H54 (cell line): ENCODE data around the gene C1orf174.
A peak's percentile ranks its signal among the peaks of the same experiment; 100 is the strongest.

Experiments used
- DNase-seq: peaks from one replicate; pipeline ENCODE4 v3.0.0; 2011; ENCODE audit warnings: low spot score, mixed read lengths; ENCODE audit not compliant: insufficient read length
- FAIRE-seq: peaks from 3 replicates; lab custom pipeline; 2011; peaks lifted over from hg19 to GRCh38; lab: Jason Lieb, UNC
- POLR2A ChIP-seq: IDR thresholded peaks from 2 replicates; pipeline ENCODE4 v1.6.1; 2011; ENCODE audit warnings: low read depth, mild to moderate bottlenecking, low read length

Gene C1orf174

DNA sequence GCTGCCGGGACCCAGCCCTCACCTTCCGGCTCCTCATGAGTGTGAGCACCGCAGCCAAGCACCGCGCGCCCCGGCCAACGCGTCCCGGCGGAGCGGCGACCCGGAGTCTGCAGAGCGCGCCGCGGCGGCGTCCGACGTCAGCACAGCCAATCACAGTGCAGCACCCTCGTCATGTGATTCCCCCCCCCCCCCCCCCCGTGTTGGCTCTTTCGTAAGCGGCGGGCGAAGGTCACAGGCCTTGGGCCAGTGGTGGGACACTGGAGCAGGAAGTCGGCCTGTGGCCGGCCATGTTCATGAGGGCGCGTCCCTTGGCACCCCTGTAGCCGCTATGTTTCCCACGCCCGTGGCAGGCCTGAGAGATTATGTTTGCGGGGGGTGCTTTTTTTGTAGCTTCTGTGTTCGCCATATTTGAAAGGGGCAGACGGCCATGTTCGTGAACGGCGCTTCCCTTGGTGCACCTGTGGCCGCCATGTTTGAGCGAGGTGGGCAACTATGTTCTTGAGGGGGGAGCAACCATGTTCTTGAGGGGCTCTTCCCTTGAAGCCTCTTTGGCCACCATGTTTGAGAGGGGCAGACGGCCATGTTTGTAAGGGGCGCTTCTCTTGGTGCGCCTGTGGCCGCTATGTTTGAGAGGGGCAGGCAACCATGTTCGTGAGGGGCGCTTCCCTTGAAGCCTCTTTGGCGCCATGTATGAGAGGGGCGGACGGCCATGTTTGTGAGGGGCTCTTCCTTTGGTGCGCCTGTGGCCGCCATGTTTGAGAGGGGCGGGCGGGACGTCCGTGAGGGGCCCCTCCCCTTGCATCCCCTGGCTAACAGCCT is at the start of gene C1orf174:
Gene C1orf174 (minus strand): TSS at position 123 of the 819 bp plus-strand sequence. CDS start 86 bp downstream, at position 37.
- TF ChIP-seq POLR2A = peak; percentile 53
- DNase-seq (peak; percentile 71), FAIRE-seq (peak; percentile 57)

- DNase-seq = no peak
- TF ChIP-seq POLR2A = no peak
- FAIRE-seq = no peak
These were observed 48.3 kb upstream of the C1orf174 start for GRCh38 chr1:3948344-3948743.

GRCh38 chr1:3945916-3946840 is 46.1 kb upstream of the C1orf174 start:
- no peak for FAIRE-seq
- no peak for TF ChIP-seq POLR2A
- no peak for DNase-seq

DNA sequence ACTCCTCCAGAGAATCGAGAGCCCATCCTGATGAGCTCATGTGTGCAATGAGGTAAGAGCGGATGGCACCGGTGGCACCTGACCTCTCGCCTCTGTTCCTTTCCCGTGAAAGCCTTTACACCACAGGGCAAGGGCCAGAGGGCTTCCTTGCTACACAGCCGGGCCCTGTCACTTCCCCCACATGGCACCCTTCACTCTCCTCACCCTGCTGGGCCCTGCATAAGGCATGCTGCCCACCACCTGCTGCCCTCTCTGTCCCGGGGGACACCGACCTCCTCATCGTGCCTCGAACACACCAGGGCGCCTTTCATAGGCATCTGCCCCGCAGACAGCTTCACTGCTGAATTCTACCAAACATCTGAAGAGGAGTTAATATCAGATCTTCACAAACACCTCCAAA is 45.1 kb upstream of the C1orf174 start:
- no peak for TF ChIP-seq POLR2A
- DNase-seq (no peak), FAIRE-seq (no peak)

GRCh38 chr1:3944578-3945125 is 44.6 kb upstream of the C1orf174 start:
- TF ChIP-seq POLR2A = no peak
- no peak for FAIRE-seq
- DNase-seq = no peak

- FAIRE-seq (no peak), DNase-seq (no peak)
- TF ChIP-seq POLR2A = no peak
These were observed 43.9 kb upstream of the C1orf174 start for GRCh38 chr1:3943806-3944577.

- DNase-seq (no peak), FAIRE-seq (no peak)
- TF ChIP-seq POLR2A = no peak
These were observed 43.0 kb upstream of the C1orf174 start for GRCh38 chr1:3943123-3943431.

- FAIRE-seq (no peak), DNase-seq (no peak)
- no peak for TF ChIP-seq POLR2A
These were observed 42.5 kb upstream of the C1orf174 start for GRCh38 chr1:3942416-3943122.

GRCh38 chr1:3940754-3941345 is 40.8 kb upstream of the C1orf174 start:
- DNase-seq = no peak
- TF ChIP-seq POLR2A = no peak
- no peak for FAIRE-seq

DNA sequence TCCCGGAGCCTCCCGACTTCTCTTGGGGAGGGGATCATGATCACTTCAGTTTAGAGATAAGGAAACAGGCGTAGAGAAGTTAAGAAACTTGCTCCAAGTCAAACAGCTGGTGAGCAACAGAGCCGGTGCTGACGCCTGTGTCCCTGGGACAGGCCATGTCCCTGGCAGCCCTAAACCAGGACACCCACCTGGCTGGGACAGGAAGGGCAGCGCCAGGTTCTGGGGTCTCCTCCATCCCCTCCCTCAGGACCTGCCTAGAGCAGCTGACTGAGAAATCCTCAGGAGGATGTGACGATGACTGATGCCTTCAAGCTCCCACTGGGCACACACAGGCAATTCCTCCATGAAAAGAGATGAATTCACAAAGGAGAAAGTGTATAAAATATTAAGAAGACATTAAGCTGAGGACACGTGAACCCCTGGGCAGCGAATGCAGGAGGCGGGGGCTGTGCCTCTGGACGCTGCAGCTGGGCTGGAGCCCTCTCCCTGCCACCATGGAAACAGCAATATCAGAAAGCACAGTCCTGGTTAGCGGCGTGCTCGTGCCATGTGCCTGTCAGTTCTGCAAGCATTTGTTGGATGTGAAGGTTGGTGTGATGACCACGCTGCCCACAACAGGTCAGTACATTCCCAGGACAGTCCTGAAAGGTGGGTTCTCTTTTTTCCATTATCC is 40.1 kb upstream of the C1orf174 start:
- no peak for TF ChIP-seq POLR2A
- no peak for FAIRE-seq
- no peak for DNase-seq

DNA sequence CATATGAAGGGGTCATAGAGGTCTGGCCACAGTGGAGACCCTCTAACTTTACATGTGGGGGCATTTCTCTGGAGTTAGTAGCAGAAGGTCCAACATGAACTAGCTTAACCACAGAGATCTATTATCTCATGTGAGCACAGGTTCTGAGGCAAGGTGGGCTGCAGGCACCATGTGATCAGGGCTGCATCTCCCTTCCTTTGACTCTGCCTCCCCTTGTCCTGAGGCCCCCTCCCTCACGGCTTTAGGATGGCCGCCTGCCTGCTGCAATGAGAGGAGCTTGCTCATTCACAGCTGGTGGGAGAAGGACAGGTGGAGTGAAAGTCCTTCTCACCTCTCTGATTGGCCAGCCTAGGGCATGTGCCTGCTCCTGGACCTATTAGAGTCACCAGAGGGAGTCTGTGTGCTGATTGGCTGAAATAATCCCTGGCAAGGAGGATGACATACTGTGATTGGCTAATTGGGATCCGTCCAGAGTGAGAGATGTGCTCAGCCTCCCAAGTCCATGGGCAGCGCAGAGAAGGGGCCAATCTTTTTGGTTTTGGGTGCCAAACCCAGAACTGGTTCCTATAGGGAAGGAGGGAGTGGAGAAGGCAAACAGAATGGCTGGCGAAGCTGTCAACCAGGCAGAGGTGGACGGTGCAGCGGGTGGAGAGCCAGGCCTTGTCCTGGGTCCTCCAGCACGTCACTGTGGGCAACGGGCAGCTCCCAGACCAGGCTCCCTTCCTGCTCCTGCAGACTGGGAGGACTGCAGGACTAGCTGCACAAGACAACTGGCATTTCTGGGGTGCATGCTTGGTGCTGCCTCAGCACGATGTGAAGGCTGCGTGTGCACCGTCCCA is 39.4 kb upstream of the C1orf174 start:
- DNase-seq (no peak), FAIRE-seq (no peak)
- TF ChIP-seq POLR2A = no peak
